NCI-H345 (cell line): ENCODE data around the gene MYO5B.
"Not testable (repeated sequence)": the region's sequence is repeated elsewhere in the genome, so short reads cannot be mapped to it uniquely, and the experiment has no call there.

ENCODE experiments used
- DNase-seq: peaks from one replicate; lab custom pipeline; 2025; lab: John Stamatoyannopoulos, UW

Gene MYO5B

GRCh38 chr18:49851624-49852023 lies 343.3 kb downstream of the MYO5B start:
- peak; percentile 17 for DNase-seq

- no peak for DNase-seq
Measured at GRCh38 chr18:49850636-49851035, 344.3 kb downstream of the MYO5B start.

- DNase-seq, result peak; percentile 88
Measured at GRCh38 chr18:49849331-49850217, 345.4 kb downstream of the MYO5B start.

DNA sequence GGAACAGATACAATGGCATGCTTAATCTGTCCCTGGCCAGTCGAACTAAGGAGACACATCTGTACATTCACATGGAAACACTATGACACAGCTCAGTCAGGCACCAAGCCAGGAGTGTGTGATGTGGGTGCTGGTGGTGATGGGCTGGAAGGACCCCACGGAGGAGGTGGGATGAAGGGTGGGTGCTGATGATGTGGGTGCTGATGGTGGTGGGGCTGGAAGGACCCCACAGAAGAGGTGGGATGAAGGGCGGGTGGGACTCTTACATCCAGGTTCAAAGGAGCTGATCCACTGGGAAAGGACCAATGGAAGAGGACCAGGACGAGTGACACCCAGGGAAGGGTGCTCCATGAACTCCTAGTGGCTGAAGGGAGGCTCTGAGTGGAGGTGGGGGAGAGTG lies 346.8 kb downstream of the MYO5B start:
- DNase-seq, result no peak

GRCh38 chr18:49847524-49847923 lies 347.4 kb downstream of the MYO5B start:
- DNase-seq, result no peak

- DNase-seq, result peak; percentile 79
Measured at GRCh38 chr18:49846718-49847470, 348.1 kb downstream of the MYO5B start.

DNA sequence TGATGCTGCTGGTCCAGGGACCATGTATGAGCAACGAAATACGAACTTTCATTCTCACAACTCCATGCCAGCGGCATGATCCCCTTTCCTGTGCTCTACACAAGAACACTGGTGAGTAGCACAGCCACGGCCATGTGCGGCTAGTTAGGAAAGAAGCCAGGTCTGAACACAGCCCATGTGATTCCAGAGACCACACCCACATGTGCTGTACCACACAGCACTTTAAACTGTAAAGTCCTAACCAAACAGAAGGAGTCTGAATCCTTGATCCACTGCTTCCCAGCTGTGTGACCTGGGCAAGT lies 348.6 kb downstream of the MYO5B start:
- no peak for DNase-seq

- no peak for DNase-seq
Measured at GRCh38 chr18:49845629-49846360, 349.2 kb downstream of the MYO5B start.

DNA sequence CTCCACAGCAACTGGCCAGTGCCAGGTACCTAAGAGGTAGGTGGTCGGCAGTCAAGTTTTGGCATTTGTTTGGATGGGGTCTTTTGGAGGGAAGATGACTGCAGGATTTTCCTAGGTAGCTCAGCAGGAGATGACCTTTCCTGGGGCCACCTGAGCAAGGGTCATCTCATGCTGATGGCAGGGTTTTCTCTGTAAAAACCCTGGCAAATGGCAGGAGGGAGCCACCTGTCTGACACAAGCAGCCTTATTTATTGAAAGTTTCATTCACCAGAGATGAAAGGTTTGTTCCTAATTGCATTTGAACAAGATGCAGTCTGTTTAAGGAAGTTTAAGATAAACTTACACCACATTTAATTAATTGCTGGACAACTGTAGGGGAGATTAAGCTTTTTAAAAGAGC lies 350.0 kb downstream of the MYO5B start:
- DNase-seq, result no peak

- DNase-seq, result no peak
Measured at GRCh38 chr18:49843778-49844625, 350.9 kb downstream of the MYO5B start.

DNA sequence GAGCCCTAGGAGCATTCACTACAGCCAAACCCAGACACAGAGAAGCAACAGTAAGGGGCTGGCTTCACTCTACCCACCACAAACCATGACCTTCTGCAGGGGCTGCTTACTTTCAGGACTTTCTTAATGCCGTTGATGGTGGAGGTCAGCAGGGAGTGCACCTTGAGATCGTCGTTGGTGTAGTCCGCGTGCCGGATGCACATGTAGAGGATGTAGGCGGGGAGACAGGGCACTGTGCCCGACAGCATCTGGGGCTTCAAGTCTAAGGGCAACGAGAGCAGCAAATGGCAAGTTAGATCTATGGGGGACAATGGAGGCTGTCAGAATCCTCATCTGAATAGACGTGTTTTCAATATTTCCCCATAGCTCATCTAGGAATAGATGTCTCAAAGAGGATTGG lies 351.8 kb downstream of the MYO5B start:
- DNase-seq, result no peak

- no peak for DNase-seq
Measured at GRCh38 chr18:49842656-49843055, 352.3 kb downstream of the MYO5B start.

DNA sequence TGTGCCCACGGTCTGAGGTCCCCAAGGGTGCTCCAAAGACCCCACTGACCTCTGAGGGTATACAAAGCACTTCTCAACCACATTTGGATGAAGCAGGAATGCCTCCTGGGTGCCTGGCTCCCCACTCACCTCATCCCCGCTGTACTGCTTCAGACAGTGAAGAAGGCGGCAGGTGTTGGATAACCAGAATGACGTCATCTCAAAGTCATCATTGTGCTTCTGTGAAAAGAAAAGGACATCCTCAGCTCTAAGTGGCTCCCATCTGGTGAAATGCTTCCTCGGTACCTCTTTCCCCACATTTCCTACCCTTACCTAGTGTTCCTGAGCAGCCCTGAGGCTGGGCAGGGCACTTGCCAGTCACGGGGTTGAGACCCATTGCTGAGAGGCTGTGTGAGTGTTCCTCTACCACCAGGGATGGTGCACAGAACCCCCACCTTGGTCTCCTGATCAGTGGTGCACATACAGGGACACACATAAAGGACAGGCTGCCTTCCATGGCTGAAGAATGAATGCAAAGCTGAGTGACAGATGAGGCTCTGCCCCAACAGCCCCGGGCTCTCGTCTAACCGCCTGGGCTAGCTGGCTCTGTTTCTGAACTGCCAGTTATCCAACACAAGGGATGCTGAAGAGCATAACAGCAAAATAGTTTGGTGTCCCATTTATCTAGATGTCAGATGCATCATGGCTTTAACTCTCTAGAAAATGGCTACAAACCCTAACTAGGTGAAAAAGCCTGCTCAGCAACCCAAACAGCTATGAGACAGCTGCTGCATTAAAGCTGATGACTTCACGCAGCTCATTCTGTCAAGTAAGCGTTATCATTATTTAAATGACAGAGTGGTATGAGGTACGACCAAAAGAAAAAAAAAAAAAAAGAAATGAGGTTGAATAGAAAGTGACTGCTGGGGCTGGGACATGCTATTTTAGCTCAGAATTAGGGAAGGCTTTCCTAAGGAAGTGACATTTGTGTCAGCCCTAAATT lies 353.4 kb downstream of the MYO5B start:
- no peak for DNase-seq

GRCh38 chr18:49839012-49839411 lies 355.9 kb downstream of the MYO5B start:
- no peak for DNase-seq

DNA sequence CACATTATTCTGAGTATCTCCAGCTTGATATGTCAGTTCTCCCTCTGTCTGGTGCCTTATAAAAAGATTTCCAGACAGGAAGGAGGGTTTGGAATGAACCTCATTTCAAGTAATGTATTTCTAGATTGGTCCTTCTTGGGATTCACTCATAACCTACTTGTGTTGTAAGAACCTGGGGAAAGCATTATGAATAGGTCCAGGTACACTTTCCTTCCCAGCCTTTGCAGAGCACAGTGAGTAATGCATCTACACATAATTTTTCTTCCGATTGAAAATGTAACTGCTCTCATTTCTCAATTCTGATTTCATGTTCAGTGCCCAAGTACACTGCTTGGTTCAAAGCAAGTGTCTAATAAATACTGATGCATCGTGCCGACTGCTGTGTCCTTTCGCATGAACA lies 356.6 kb downstream of the MYO5B start:
- DNase-seq, result no peak

DNA sequence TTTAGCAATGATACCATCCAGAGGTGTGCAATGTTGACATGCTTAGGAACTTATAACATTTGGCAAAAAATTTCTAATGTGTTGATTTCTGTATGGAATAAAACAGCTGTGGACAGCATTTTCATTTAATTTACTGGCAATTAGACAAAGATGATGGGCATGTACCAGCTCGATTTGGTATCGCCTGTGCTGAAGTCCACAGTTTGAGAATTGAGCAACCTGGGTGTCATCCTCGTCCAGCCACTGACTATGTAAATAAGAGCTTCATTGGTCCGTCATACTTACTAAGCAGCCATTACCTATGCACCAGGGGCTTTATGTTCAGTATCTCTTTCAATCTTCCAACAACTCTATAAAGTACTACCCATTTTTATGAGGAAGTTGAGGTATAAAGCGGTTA lies 357.1 kb downstream of the MYO5B start:
- DNase-seq, result no peak

GRCh38 chr18:49837316-49837835 lies 357.6 kb downstream of the MYO5B start:
- DNase-seq, result not testable (repeated sequence)

GRCh38 chr18:49835405-49835804 lies 359.5 kb downstream of the MYO5B start:
- no peak for DNase-seq

- DNase-seq, result no peak
Measured at GRCh38 chr18:49834258-49834657, 360.7 kb downstream of the MYO5B start.

DNA sequence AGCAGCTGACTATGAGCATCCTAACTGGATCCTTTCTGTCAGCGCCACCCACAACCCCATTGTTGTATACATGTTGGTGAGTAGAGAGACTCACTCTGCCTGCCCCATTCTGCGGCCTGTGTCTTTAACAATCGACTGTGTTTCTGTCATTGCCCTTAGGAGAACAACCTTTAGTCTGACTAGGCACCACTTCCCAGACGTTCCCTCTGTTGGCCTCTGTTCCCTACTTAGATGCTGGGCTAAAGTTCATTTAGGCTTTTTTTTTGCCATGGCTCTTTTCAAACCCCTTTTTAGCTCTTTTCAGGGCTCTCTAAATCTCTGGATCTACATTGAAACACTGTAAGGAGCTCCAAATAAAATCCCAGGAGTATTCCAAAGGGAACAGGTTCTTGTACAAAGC lies 361.1 kb downstream of the MYO5B start:
- DNase-seq, result no peak
